ENCODE data around the gene ALK.

DNA sequence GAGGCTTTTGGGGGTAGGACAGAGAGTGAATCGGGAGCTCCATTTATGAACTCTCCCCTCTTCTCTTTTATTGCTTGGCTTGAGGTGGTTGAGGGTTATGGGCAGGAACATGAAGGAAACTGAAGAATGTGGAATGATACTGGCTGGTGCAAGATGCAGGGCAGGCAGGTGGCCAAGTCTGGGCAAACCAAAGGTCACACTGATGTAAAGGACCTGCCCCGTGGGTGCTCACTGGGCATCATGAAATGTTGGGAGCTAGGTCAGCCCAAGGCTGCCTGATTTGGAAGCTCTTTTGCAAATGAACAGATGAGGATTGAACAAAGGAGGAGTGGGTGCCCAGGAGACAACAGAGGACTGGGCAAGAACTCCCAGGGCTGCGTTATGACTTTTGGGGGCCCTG, 477.2 kb downstream of the ALK start:
- TF ChIP-seq, protein P1, sequence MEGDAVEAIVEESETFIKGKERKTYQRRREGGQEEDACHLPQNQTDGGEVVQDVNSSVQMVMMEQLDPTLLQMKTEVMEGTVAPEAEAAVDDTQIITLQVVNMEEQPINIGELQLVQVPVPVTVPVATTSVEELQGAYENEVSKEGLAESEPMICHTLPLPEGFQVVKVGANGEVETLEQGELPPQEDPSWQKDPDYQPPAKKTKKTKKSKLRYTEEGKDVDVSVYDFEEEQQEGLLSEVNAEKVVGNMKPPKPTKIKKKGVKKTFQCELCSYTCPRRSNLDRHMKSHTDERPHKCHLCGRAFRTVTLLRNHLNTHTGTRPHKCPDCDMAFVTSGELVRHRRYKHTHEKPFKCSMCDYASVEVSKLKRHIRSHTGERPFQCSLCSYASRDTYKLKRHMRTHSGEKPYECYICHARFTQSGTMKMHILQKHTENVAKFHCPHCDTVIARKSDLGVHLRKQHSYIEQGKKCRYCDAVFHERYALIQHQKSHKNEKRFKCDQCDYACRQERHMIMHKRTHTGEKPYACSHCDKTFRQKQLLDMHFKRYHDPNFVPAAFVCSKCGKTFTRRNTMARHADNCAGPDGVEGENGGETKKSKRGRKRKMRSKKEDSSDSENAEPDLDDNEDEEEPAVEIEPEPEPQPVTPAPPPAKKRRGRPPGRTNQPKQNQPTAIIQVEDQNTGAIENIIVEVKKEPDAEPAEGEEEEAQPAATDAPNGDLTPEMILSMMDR (IDR thresholded peaks at IDR 0.05; ENCODE audit: low read length), result no peak
- no peak for TF ChIP-seq EZH2 (optimal IDR thresholded peaks at IDR 0.05; ENCODE audit: low read depth, low read length)
